Colon (tissue), 2 donors: Measurements from ENCODE around the gene IKBKE.

Experiments
- FAIRE-seq: peaks from 2 replicates; lab custom pipeline; 2012; peaks lifted over from hg19 to GRCh38; lab: Jason Lieb, UNC
- donor health status: control.
- donor health status: control.

The IKBKE gene

GRCh38 chr1:206455289-206455665 is 15.0 kb upstream of the IKBKE start:
- FAIRE-seq: no peak

GRCh38 chr1:206455666-206456344 is 14.5 kb upstream of the IKBKE start:
- FAIRE-seq: no peak

- FAIRE-seq: no peak
These were observed 13.5 kb upstream of the IKBKE start for GRCh38 chr1:206456577-206457370.

- FAIRE-seq: no peak
These were observed 12.7 kb upstream of the IKBKE start for GRCh38 chr1:206457408-206458120.

GRCh38 chr1:206459703-206460102 is 10.6 kb upstream of the IKBKE start:
- no peak for FAIRE-seq

GRCh38 chr1:206460836-206461426 is 9.3 kb upstream of the IKBKE start:
- no peak for FAIRE-seq

- no peak for FAIRE-seq
These were observed 8.4 kb upstream of the IKBKE start for GRCh38 chr1:206461602-206462455.

GRCh38 chr1:206463137-206463536 is 7.1 kb upstream of the IKBKE start:
- no peak for FAIRE-seq

- no peak for FAIRE-seq
These were observed 6.4 kb upstream of the IKBKE start for GRCh38 chr1:206463911-206464310.

GRCh38 chr1:206464456-206464964 is 5.8 kb upstream of the IKBKE start:
- no peak for FAIRE-seq

GRCh38 chr1:206465951-206466350 is 4.3 kb upstream of the IKBKE start:
- FAIRE-seq: no peak

- no peak for FAIRE-seq
These were observed 3.2 kb upstream of the IKBKE start for GRCh38 chr1:206466840-206467649.

- FAIRE-seq: no peak
These were observed 2.4 kb upstream of the IKBKE start for GRCh38 chr1:206467915-206468314.

GRCh38 chr1:206468571-206468970 is 1.7 kb upstream of the IKBKE start:
- no peak for FAIRE-seq

GRCh38 chr1:206469411-206469932 is 804 bp upstream of the IKBKE start:
- no peak for FAIRE-seq

- no peak for FAIRE-seq
These were observed 577 bp downstream of the IKBKE start for GRCh38 chr1:206470692-206471414.

GRCh38 chr1:206471415-206471801 is 1.1 kb downstream of the IKBKE start:
- no peak for FAIRE-seq

- no peak for FAIRE-seq
These were observed 1.7 kb downstream of the IKBKE start for GRCh38 chr1:206472024-206472423.

GRCh38 chr1:206472454-206472853 is 2.2 kb downstream of the IKBKE start:
- no peak for FAIRE-seq

- FAIRE-seq: no peak
These were observed 2.6 kb downstream of the IKBKE start for GRCh38 chr1:206472886-206473285.
